ENCODE data around the gene PKP3.

Gene PKP3

GRCh38 chr11:363948-364761 is 29.9 kb upstream of the PKP3 start:
- DNase-seq, result no peak

GRCh38 chr11:364991-365725 is 28.9 kb upstream of the PKP3 start:
- no peak for DNase-seq

GRCh38 chr11:365831-366230 is 28.2 kb upstream of the PKP3 start:
- no peak for DNase-seq

- DNase-seq, result no peak
Measured at GRCh38 chr11:367956-368413, 26.0 kb upstream of the PKP3 start.

GRCh38 chr11:368414-369335 is 25.3 kb upstream of the PKP3 start:
- DNase-seq, result peak; percentile 58

GRCh38 chr11:369336-370018 is 24.5 kb upstream of the PKP3 start, which contains the start of gene B4GALNT4:
Gene B4GALNT4, plus strand, starts transcription at chr11:369499. Its CDS starts 305 bp downstream, at chr11:369804.
- peak; percentile 69 for DNase-seq

GRCh38 chr11:370070-370941 is 23.7 kb upstream of the PKP3 start:
- peak; percentile 61 for DNase-seq

- DNase-seq, result no peak
Measured at GRCh38 chr11:371051-371450, 23.0 kb upstream of the PKP3 start.

- no peak for DNase-seq
Measured at GRCh38 chr11:371716-372590, 22.1 kb upstream of the PKP3 start.

- DNase-seq, result no peak
Measured at GRCh38 chr11:372809-373715, 20.9 kb upstream of the PKP3 start.

- DNase-seq, result no peak
Measured at GRCh38 chr11:373716-374551, 20.1 kb upstream of the PKP3 start.

GRCh38 chr11:375065-376025 is 18.7 kb upstream of the PKP3 start:
- no peak for DNase-seq

- no peak for DNase-seq
Measured at GRCh38 chr11:376531-377173, 17.4 kb upstream of the PKP3 start.

GRCh38 chr11:377174-377865 is 16.7 kb upstream of the PKP3 start:
- no peak for DNase-seq

- no peak for DNase-seq
Measured at GRCh38 chr11:377883-378500, 16.0 kb upstream of the PKP3 start.

All from right forelimb (tissue), 1 donor.